ENCODE measurements around the gene ANGEL1. TPM values are rescaled to one million over a fixed set of nuclear protein-coding genes. Genes with fewer than 3 reads are reported as not detected.

Gene ANGEL1
- total and polyA plus RNA-seq, 11 donors: 9.3 to 16.3 (median 13.3) TPM

DNA sequence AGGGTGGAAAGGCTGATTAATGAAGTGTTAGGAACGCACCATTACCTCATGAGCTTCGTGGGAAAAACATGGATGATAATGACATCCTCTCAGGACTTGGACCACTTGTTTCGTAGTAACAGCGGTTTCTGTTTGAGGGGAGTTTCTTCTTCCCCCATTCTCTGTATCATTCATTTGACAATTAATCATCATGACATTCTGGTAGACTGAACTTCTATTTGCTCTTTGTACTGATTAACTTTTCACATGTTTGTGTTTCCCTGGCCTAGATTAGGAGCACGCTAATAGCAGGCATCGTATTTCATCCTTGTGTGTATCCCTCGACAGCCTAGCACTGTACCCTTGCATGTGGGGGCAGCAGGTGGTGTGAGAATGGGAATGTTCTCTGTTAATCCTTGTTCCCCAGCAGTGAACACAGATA lies 21.6 kb upstream of the ANGEL1 start:
- no peak for ATAC-seq
- WGBS, 4 donors: 67 to 79% (median 74%) methylated on average over 7 of the region's 7 CpGs

DNA sequence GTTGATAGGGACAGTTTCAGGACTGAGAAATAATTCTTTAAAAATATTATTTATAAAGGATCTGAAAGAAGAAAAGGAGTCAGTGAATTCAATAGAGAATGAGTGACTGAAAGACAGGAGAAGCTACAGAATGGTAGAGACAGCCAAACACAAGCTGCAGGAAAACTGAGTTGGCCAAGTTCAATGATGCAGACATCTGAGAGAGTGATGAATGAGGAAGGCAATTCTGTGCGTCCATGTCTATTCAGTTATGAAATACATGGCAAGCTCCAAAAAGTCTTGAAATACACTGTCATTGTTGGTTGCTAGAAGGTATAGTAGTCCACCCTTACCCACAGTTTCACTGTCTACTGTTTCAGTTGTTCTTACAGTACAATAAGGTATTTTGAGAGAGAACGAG lies 20.3 kb upstream of the ANGEL1 start:
- no peaks in the 10 kb centered on the region for H3K9me3 ChIP-seq
- no peak for DNase-seq
- H3K36me3 ChIP-seq: no peaks in the 10 kb centered on the region
- H3K4me3 ChIP-seq: no peak overlapping the region
- no peak for TF ChIP-seq POLR2A (IDR thresholded peaks at IDR 0.05)
- TF ChIP-seq, protein P1, sequence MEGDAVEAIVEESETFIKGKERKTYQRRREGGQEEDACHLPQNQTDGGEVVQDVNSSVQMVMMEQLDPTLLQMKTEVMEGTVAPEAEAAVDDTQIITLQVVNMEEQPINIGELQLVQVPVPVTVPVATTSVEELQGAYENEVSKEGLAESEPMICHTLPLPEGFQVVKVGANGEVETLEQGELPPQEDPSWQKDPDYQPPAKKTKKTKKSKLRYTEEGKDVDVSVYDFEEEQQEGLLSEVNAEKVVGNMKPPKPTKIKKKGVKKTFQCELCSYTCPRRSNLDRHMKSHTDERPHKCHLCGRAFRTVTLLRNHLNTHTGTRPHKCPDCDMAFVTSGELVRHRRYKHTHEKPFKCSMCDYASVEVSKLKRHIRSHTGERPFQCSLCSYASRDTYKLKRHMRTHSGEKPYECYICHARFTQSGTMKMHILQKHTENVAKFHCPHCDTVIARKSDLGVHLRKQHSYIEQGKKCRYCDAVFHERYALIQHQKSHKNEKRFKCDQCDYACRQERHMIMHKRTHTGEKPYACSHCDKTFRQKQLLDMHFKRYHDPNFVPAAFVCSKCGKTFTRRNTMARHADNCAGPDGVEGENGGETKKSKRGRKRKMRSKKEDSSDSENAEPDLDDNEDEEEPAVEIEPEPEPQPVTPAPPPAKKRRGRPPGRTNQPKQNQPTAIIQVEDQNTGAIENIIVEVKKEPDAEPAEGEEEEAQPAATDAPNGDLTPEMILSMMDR (IDR thresholded peaks at IDR 0.05): no peak
- no peaks in the 10 kb centered on the region for H3K27me3 ChIP-seq
- H3K4me1 ChIP-seq: peaks cover 0 to 44% (median 18%) of the 10 kb centered on the region in 12 donors
- intact Hi-C loops (cut with DNase I): no loop called here
- no peak for ATAC-seq
- H3K27ac ChIP-seq: peak overlapping the region in 3 of 12 donors; percentile 8 to 73 (median 12)
- 80 to 92% (median 91%) methylated on average over 2 of the region's 2 CpGs for WGBS, 4 donors

More for the DNA sequence above, 21.6 kb upstream of the ANGEL1 start:
- Histone ChIP-seq H3K4me1 (peaks cover 0 to 32% (median 8%) of the 10 kb centered on the region in 12 donors), H3K36me3 (no peaks in the 10 kb centered on the region), H3K27me3 (no peaks in the 10 kb centered on the region), H3K27ac (no peak overlapping the region), H3K9me3 (no peaks in the 10 kb centered on the region), H3K4me3 (no peak overlapping the region)
- intact Hi-C loops (cut with DNase I): no loop called here
- TF ChIP-seq, protein P1 (IDR thresholded peaks at IDR 0.05): no peak
- TF ChIP-seq POLR2A (IDR thresholded peaks at IDR 0.05): no peak
- DNase-seq: no peak

DNA sequence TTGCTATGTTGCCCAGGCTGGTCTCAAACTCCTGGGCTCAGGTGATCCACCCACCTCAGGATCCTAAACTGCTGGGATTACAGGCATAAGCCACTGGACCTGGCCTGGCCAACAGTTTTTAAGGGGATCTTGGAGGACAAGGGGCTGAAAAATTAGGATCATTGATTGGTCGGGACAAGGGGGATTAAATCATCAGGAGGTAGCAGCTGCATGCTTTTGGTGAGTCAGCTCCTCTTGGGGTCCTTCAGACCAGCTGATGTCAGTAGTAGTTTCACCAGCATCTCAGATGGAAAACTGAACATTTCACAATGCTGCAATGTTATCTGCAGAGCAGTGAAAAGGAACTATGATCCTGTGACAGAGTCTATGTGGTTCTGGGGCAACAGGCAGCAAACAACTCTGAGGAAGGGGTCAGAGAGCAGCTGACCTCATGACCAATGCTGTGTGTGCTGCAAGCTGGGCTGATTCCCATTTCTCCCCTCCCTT lies 19.9 kb upstream of the ANGEL1 start:
- DNase-seq (peak in 1 of 5 donors; percentile 38), ATAC-seq (peak in 3 of 4 donors; percentile 15 to 52 (median 47))
- no peaks in the 10 kb centered on the region for H3K9me3 ChIP-seq
- H3K36me3 ChIP-seq: no peaks in the 10 kb centered on the region
- intact Hi-C loops (cut with DNase I): no loop called here
- peak overlapping the region in 5 of 12 donors; percentile 8 to 73 (median 12) for H3K27ac ChIP-seq
- peaks cover 0 to 48% (median 21%) of the 10 kb centered on the region in 12 donors for H3K4me1 ChIP-seq
- no peaks in the 10 kb centered on the region for H3K27me3 ChIP-seq
- H3K4me3 ChIP-seq: no peak overlapping the region
- TF ChIP-seq, protein P1 (IDR thresholded peaks at IDR 0.05): no peak
- no peak for TF ChIP-seq POLR2A (IDR thresholded peaks at IDR 0.05)
- 45 to 85% (median 77%) methylated on average over 1 of the region's 1 CpG for WGBS, 4 donors

DNA sequence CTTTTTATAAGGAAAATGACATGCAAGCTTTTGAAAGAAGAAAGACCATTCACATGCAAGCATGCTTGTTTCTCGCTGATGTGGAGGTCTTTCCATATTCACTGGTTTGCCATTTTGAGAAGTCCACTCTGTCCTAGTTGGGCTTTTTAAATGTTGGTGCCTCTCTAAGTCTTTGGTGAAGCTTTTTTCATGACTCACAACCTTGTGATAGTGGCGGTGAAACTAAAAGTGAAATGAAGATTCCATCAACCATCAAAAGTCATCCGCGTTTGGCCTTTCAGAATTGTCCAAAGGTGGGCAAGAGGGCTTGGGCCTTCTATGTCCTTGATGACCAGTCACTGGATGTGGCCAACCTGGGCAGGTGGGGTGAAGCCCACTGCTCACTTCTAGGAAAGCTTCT lies 17.9 kb upstream of the ANGEL1 start:
- DNase-seq: no peak
- Histone ChIP-seq H3K27ac (peak overlapping the region; percentile 40 to 84 (median 77)), H3K9me3 (peaks cover 0 to 2% (median 0%) of the 10 kb centered on the region in 12 donors), H3K4me1 (peaks cover 0 to 48% (median 21%) of the 10 kb centered on the region in 12 donors), H3K4me3 (no peak overlapping the region), H3K36me3 (no peaks in the 10 kb centered on the region), H3K27me3 (no peaks in the 10 kb centered on the region)
- TF ChIP-seq, protein P1 (IDR thresholded peaks at IDR 0.05): no peak
- TF ChIP-seq POLR2A (IDR thresholded peaks at IDR 0.05): no peak
- WGBS, 4 donors: 87 to 94% (median 90%) methylated on average over 4 of the region's 4 CpGs
- ATAC-seq: no peak
- intact Hi-C loops (cut with DNase I): no loop called here

All from heart left ventricle (tissue), 16 donors.